Activated gamma-delta T cell (primary cell): ENCODE data around the gene MMP17.
"Not testable (repeated sequence)": the region's sequence is repeated elsewhere in the genome, so short reads cannot be mapped to it uniquely, and the experiment has no call there.

Experiments
- DNase-seq: peaks from one replicate; lab custom pipeline; 2025; lab: John Stamatoyannopoulos, UW

MMP17 gene

DNA sequence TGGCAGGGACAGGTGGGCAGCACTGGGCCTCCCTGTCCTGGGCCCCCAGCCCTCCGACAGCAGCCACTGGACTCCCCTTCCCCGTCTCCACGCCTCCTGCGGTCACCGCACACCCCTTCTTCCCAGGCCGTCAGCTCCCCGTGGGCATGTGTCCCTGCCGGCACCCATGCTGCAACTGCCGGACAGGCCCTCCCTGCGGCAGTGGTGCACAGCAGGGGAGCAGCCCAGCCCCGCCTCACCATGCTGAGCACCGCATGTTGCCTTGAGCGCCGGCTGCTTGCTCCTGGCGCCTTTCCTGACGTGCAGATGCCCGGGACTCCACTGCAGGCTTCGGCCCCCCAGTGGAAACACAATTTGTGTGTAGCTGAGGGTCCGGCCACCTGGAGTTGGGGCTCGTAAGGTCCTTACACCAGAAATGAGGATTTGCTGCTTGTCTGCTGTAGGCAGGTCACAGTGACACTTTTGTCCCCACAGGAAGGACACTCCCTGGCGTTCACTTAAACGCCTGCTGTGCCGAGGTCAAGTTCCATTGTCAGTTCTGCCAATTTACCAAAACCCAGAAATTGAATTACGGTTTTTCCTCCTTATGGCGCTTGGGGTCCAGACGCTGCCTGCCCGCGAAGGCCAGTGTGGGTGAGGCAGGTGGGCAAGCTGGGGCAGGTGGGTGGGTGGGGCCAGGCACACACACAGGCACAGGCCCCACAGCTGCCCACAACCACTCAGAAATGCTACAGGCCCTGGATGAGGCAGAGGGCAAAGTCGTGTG, 28.2 kb upstream of the MMP17 start:
- DNase-seq, result no peak

GRCh38 chr12:131800594-131801135, 27.5 kb upstream of the MMP17 start:
- DNase-seq, result no peak

DNA sequence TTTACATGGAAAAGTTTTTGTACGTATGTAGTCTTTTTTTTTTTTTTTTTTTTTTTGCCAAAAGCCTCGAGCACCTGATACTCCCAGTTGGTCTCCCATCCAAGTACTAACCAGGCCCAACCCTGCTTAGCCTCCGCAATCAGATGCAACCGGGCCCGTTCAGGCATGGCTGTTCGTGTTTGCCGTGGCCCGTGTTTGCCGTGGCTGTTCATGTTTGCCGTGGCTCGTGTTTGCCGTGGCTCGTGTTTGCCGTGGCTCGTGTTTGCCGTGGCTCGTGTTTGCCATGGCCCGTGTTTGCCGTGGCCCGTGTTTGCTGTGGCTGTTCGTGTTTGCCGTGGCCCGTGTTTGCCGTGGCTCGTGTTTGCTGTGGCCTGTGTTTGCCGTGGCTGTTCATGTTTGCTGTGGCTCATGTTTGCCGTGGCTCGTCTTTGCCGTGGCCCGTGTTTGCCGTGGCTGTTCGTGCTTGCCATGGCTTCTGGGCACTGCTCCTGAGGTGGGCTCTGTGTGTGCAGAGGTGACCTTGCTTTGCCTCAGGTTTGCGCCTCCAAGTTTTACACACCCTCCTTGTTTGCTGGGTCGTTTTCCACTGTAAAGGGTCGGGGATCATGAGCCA, 26.8 kb upstream of the MMP17 start:
- DNase-seq, result no peak

- DNase-seq, result no peak
Observed at GRCh38 chr12:131803961-131804521, 24.2 kb upstream of the MMP17 start.

GRCh38 chr12:131805421-131805820, 22.8 kb upstream of the MMP17 start:
- DNase-seq, result no peak

GRCh38 chr12:131806674-131807073, 21.5 kb upstream of the MMP17 start:
- DNase-seq, result no peak

- no peak for DNase-seq
Observed at GRCh38 chr12:131808744-131809371, 19.3 kb upstream of the MMP17 start.

DNA sequence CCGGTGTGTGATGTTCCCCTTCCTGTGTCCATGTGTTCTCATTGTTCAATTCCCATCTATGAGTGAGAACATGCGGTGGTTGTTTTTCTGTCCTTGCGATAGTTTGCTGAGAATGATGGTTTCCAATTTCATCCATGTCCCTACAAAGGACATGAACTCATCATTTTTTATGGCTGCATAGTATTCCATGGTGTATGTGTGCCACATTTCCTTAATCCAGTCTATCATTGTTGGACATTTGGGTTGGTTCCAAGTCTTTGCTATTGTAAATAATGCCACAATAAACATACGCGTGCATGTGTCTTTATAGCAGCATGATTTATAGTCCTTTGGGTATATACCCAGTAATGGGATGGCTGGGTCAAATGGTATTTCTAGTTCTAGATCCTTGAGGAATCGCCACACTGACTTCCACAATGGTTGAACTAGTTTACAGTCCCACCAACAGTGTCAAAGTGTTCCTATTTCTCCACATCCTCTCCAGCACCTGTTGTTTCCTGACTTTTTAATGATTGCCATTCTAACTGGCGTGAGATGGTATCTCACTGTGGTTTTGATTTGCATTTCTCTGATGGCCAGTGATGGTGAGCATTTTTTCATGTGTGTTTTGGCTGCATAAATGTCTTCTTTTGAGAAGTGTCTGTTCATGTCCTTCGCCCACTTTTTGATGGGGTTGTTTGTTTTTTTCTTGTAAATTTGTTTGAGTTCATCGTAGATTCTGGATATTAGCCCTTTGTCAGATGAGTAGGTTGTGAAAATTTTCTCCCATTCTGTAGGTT, 18.5 kb upstream of the MMP17 start:
- DNase-seq, result not testable (repeated sequence)

DNA sequence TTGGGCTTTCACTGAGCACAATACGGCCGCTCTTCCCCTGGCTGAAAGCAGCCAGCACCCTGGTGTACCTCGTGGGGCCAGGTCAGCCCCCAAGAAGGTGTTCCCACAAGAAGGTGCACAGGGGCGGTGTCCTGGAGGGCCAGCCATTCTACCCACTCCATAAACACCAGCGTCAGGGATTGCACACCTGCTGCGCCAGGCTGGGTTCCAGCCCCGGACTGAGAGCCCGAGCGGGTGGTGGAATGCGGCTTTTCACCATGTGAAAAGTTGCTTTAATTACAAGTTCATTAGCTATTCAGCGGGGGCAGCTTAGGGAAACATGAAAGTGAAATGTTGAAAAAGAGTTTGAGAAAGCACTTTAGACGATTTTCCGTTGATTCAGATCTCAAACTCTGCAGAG, 17.5 kb upstream of the MMP17 start:
- DNase-seq, result no peak

DNA sequence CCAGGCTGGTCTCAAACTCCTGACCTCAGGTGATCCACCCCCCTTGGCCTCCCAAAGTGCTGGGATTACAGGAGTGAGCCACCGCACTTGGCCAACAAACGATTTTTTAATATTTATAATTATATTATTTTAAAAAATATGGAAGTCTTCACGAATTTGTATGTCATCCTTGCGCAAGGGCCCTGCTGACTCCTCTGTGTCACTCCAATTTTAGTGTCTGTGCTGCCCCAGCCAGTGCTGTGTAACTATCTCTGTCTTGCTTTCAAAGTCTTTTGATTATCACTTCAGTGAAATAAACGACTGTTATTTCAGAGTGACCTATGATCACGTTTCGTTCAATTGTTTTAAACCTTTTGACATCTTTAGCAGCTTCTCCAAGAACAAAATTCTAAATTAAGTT, 13.1 kb upstream of the MMP17 start:
- DNase-seq, result no peak

- DNase-seq, result no peak
Observed at GRCh38 chr12:131816495-131816894, 11.7 kb upstream of the MMP17 start.

DNA sequence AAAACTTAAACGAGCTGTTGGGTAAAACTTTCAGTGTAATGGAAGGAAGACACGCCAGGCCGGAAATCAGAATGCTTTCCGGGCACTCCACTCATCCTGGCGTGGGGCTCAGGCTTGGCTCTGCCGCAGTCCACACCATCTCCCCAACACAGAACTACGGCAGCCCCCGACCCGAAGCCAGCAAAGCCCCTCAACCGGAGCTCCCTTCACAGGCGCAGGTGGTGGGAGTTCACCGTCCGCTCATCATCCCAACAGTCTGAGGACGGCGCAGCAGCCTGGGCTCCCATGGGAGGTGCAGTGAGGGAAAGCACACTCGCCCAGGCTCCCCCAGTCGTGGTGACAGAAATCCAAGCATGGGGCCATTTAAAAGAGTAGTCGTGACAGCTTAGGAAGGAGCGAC, 11.0 kb upstream of the MMP17 start:
- no peak for DNase-seq

DNA sequence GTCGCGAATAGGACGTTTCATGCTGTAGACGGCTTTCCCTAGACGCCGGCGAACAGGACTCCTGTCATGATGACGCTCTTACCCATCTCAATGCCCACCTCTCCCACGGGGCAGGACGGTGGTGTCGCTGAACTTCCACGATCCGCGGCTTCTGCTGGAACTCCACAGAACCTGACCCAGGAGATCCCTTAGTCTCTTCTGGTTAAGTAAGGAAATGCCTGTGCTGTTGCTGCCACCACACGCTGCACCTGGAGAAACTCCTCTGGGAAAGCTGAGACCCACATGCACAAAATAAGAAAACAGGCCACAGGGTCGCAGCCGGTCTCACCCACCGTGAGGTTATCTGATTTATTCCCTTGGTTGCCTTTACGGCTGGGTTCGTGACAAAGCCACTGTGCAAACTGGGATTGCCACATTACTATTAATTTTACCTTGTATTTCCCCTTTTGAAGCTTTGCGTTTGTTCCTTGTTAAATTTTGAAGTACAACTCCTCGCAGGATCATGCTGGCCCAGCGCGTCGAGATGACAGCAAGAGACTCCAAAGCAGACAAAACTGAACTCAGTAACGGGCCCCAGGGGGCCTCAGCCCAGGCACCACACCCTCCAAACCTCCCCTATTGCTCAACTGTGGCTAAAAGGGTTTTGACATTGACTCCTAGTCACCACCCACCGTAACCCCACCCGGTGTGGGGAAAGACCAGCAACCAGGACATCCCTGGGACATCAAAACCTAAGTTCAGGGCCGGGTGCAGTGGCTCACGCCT, 9.2 kb upstream of the MMP17 start:
- no peak for DNase-seq

DNA sequence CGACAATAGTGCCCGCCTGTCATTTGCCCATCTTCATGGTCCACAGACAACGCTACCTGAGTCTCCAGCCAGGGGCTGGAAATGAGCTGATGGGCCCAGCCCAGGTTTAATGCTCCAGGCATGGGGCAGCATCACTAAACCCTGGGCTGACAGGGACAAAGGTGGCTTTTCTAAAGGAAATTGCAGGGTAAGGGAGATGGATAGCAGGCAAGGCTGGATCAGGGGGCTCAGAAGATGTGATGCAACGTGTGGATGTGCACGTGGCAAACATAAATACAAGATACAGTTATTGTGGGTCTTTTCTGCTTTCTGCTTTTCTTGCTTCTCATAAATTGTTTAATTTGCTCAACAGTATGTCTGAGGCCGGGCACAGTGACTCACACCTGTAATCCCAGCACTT, 3.7 kb upstream of the MMP17 start:
- DNase-seq, result no peak

GRCh38 chr12:131825146-131825892, 2.9 kb upstream of the MMP17 start:
- DNase-seq, result no peak

GRCh38 chr12:131826097-131826928, 1.9 kb upstream of the MMP17 start:
- DNase-seq, result no peak

DNA sequence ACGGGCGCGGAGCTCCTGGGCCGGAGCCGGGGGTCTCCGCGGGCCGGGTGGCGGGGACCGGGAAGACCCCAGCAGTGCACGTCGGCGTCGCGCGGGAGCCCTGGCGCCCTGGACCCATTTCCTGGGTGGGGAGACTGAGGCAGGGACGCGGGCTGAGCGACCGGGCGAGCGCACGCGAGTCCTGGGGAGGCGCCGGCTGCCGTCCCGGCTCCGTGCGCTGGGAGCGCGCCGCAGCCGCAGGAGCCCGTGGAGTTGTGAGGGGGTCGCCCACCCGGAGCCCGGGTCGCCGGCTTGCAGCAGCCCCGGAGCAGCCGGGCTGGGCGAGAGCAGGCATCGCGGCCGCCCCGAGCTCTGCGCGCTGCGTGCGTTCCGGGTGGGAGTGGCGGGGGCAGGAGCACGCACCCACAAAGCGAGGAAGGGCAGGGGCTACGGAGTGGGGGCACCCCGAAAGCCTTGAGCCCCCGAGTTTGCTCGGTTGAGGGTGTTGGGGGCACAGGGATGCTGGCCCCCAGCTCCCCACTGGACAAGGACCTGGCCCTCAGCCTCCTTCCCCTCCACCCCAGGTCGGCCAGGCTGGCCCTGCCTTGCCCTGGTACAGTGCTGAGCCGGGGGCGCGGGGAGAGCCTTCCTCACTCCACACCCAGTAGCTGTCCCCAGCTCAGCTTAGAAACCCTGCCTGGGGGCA, 620 bp downstream of the MMP17 start:
- DNase-seq, result no peak

DNA sequence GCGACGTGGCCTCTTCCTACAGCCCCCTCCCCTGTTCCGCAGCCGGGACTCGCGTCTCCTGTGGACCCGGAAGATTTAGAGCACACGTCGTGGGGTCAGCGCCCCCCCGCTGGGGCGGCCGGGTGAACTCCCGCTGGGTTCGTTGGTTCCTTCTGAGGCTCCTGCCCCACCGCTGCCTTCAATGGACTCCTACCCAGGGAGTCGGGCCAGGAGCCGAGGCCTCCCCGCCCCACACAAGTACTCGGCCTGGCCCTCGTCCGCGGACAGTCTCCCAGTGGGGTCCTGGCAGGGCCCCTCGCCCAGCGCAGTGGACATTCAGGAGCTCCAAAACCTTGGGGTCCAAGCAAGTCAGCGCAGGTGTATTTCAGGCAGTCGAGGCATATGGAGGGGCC, 1.2 kb downstream of the MMP17 start:
- no peak for DNase-seq

DNA sequence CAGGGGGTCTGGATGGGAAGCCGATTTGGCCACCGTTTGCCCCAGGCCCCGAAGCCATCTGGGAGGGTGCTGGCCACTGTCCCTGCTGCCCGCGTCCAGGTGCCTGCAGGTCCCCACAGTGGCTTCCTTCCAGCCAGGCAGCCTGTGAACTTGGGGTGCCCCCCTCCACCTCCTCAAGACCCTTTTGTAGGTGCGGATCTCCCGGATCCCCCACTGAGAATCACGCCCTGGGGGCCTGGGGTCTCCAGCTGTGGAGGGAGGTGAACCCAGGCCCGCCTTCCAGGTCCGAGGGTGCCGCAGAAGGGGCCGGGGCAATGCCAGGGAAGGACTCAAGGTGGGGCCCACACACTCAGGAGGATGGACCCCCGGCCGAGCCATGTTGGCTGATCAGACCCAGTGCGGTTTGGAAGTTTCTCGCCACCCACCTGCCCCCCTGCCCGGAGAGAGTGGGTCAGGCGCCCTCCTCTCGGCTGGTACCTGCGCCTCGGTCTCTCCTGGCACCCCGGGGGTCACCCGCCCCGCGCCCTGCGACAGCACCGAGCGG, 1.7 kb downstream of the MMP17 start:
- DNase-seq, result no peak
